Fibroblast of lung (primary cell): ENCODE measurements around the gene CLDN10. TPM values are rescaled to one million over a fixed set of nuclear protein-coding genes. Genes with fewer than 3 reads are reported as not detected.

ENCODE experiments used
- DNase-seq, 2 donors: peaks; one replicate each; pipeline versions ENCODE4 v3.0.0 to v3.0.0-alpha.2; 2010; ENCODE audit warnings: low read depth in 2 of 2
- H2AFZ ChIP-seq: 2 replicates; pipeline ENCODE4 v1.5.1; 2012; ENCODE audit warnings: low read length, control low read depth, inconsistent platforms
- H3K27ac ChIP-seq: 2 replicates; pipeline ENCODE4 v1.5.1; 2011; ENCODE audit warnings: low read length, control low read depth; ENCODE audit not compliant: insufficient read depth
- H3K27me3 ChIP-seq: 2 replicates; pipeline ENCODE4 v1.5.1; 2011; ENCODE audit warnings: mild to moderate bottlenecking, low read length; ENCODE audit not compliant: control insufficient read depth, insufficient read depth
- H3K36me3 ChIP-seq: 2 replicates; pipeline ENCODE4 v1.5.1; 2011; ENCODE audit warnings: low read length; ENCODE audit not compliant: control insufficient read depth, insufficient read depth
- H3K4me1 ChIP-seq: 2 replicates; pipeline ENCODE4 v1.5.1; 2011; ENCODE audit warnings: low read length; ENCODE audit not compliant: control insufficient read depth, insufficient read depth; ENCODE audit errors: extremely low read depth
- H3K4me2 ChIP-seq: 2 replicates; pipeline ENCODE4 v1.5.1; 2011; ENCODE audit warnings: low read length, control low read depth; ENCODE audit not compliant: insufficient read depth; ENCODE audit errors: extremely low read depth
- H3K4me3 ChIP-seq, 4 experiments: fragments of 200-600 bp in 1 of 4; sonication (generic) in 1 of 4; replicated peaks in 1 of 4; 2 replicates each; pipeline ENCODE4 v1.5.1; 2011 to 2016; ENCODE audit warnings: low read length in 4 of 4, low read depth in 3 of 4, mild to moderate bottlenecking in 3 of 4, control low read depth in 2 of 4, inconsistent platforms in 1 of 4, mixed read lengths in 1 of 4; ENCODE audit not compliant: insufficient read depth in 1 of 4; ENCODE audit errors: control extremely low read depth in 1 of 4
- H3K79me2 ChIP-seq: 2 replicates; pipeline ENCODE4 v1.5.1; 2012; ENCODE audit warnings: mild to moderate bottlenecking, low read length, inconsistent platforms; ENCODE audit not compliant: control insufficient read depth, insufficient read depth
- H3K9ac ChIP-seq: 2 replicates; pipeline ENCODE4 v1.5.1; 2011; ENCODE audit warnings: mild to moderate bottlenecking, low read length, control low read depth; ENCODE audit not compliant: insufficient read depth
- H3K9me3 ChIP-seq: 2 replicates; pipeline ENCODE4 v1.5.1; 2012; ENCODE audit warnings: low read depth, low read length; ENCODE audit not compliant: control insufficient read depth, insufficient read depth
- H4K20me1 ChIP-seq: 2 replicates; pipeline ENCODE4 v1.5.1; 2011; ENCODE audit warnings: low read length; ENCODE audit not compliant: control insufficient read depth, insufficient read depth; ENCODE audit errors: extremely low read depth
- EZH2 ChIP-seq: IDR thresholded peaks from 2 replicates; pipeline ENCODE4 v1.5.1; 2012; ENCODE audit warnings: low read length, control low read depth, mild to moderate bottlenecking; ENCODE audit errors: missing control alignments
- polyA minus RNA-seq: library from RNA; depleted of rRNA, polyadenylated mRNA; stranded (reverse); fragments of >200 nt; gene quantifications from 2 replicates; pipeline ENCODE4 v1.2.3, GENCODE V29; 2011; ENCODE audit warnings: low replicate concordance
- polyA plus RNA-seq, 2 donors: library from polyadenylated mRNA; depleted of rRNA in 1 of 2; stranded (reverse) in 1 of 2; unstranded in 1 of 2; fragments of >200 nt; gene quantifications; 2 replicates each; pipeline ENCODE4 v1.2.1, GENCODE V29; 2011 to 2012; ENCODE audit warnings: missing spikeins in 1 of 2
- total RNA-seq: library from RNA; depleted of rRNA; stranded (reverse); fragments of >200 nt; gene quantifications from 2 replicates; pipeline ENCODE4 v1.2.1, GENCODE V29; 2014
- TF ChIP-seq, protein P1 (sequence below), 2 donors: IDR thresholded peaks in 1 of 2; conservative IDR thresholded peaks in 1 of 2; 1 replicate in 1 of 2; 2 replicates in 1 of 2; pipeline ENCODE4 v1.5.1; 2011 to 2012; ENCODE audit warnings: low read length in 2 of 2, control low read depth in 1 of 2, inconsistent platforms in 1 of 2, low read depth in 1 of 2, mild to moderate bottlenecking in 1 of 2

CLDN10 gene
- total RNA-seq (not detected in 2 replicates), polyA plus RNA-seq (not detected in 2 replicates), polyA minus RNA-seq (not detected in 2 replicates)
- polyA plus RNA-seq (2012) = not detected in 2 replicates

DNA sequence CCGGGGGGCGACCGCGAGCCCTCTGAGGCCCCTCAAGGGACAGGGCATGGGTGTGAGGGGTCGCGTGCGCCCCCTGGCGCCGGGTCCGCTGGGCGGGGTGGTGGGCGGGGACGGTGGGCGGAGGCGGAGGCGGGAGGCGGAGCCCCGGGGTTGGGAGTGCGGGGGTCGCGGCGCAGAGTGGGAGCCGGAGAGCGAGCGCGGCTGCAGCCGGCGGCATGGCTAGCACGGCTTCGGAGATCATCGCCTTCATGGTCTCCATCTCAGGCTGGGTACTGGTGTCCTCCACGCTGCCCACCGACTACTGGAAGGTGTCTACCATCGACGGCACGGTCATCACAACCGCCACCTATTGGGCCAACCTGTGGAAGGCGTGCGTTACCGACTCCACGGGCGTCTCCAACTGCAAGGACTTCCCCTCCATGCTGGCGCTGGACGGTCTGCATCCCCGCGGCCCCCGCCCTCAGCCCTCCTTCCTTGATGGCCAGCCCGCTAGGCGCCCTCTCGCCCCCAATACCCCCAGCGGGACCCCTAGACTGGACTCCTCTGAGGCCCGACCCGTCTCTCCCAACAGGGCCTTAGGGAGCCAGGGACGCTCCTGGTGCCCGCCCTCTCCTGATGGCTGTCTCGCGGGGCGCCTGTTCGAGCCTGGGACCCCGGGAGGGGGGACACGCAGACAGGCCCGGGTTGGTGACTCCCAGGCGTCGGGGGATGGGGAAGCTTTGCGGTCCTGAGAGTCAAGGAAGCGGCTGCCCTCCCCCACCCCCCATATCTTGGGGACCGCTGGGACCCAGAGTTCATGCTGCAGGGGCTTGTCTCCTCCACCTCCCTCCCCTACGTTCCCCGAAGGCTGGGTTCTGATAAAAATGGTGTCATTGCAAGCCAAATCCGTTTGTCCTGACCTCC lies at the start of gene CLDN10:
Gene CLDN10 (plus strand): TSS at position 182 of the 903 bp plus-strand sequence. CDS start 34 bp downstream, at position 216.
- H3K9me3 ChIP-seq = no peaks in the 10 kb centered on the region
- H3K4me3 ChIP-seq = no peak within 1 kb of the TSS
- no peaks in the 10 kb centered on the region for H4K20me1 ChIP-seq
- H3K9ac ChIP-seq = no peak within 1 kb of the TSS
- H3K4me2 ChIP-seq = no peak within 1 kb of the TSS
- H3K4me1 ChIP-seq = no peaks in the 10 kb centered on the region
- peaks cover 51% of the 10 kb centered on the region for H3K27me3 ChIP-seq
- no peaks in the 10 kb centered on the region for H3K36me3 ChIP-seq
- TF ChIP-seq, protein P1, sequence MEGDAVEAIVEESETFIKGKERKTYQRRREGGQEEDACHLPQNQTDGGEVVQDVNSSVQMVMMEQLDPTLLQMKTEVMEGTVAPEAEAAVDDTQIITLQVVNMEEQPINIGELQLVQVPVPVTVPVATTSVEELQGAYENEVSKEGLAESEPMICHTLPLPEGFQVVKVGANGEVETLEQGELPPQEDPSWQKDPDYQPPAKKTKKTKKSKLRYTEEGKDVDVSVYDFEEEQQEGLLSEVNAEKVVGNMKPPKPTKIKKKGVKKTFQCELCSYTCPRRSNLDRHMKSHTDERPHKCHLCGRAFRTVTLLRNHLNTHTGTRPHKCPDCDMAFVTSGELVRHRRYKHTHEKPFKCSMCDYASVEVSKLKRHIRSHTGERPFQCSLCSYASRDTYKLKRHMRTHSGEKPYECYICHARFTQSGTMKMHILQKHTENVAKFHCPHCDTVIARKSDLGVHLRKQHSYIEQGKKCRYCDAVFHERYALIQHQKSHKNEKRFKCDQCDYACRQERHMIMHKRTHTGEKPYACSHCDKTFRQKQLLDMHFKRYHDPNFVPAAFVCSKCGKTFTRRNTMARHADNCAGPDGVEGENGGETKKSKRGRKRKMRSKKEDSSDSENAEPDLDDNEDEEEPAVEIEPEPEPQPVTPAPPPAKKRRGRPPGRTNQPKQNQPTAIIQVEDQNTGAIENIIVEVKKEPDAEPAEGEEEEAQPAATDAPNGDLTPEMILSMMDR (conservative IDR thresholded peaks at IDR 0.05 in 1 of 2, IDR thresholded peaks at IDR 0.05 in 1 of 2; ENCODE audit: low read depth in 1 of 2, low read length in 2 of 2) = no peak
- TF ChIP-seq EZH2 = peak; percentile 95
- no peak within 1 kb of the TSS for H2AFZ ChIP-seq
- H3K79me2 ChIP-seq = no peaks in the 10 kb centered on the region
- no peak within 1 kb of the TSS for H3K27ac ChIP-seq
- no peak for DNase-seq

DNA sequence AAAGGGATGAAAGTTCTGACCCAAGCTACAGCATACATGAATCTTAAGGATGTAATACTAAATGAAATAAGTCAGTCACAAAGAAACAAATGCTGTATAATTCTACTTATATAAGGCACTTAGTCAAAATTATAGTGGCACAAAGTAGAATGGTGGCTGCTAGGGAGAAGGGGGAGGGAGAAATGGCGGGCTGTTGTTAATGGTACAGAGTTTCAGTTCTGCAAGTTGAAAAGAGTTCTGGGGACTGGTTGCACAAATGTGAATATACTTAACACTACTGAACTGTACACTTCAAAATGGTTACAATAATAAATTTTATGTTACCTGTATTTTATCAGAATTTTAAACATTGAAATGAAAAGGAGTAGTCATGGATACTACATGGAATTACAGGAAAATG lies 48.9 kb upstream of the CLDN10 start:
- no peak overlapping the region for H3K4me2 ChIP-seq
- no peak overlapping the region for H3K27ac ChIP-seq
- no peaks in the 10 kb centered on the region for H3K36me3 ChIP-seq
- no peak overlapping the region for H2AFZ ChIP-seq
- DNase-seq = no peak
- no peaks in the 10 kb centered on the region for H3K79me2 ChIP-seq
- no peak overlapping the region for H3K4me3 ChIP-seq
- no peak for TF ChIP-seq EZH2
- TF ChIP-seq, protein P1 (conservative IDR thresholded peaks at IDR 0.05 in 1 of 2, IDR thresholded peaks at IDR 0.05 in 1 of 2; ENCODE audit: low read depth in 1 of 2, low read length in 2 of 2) = no peak
- H4K20me1 ChIP-seq = no peaks in the 10 kb centered on the region
- no peak overlapping the region for H3K9ac ChIP-seq
- no peaks in the 10 kb centered on the region for H3K4me1 ChIP-seq
- H3K27me3 ChIP-seq = no peaks in the 10 kb centered on the region
- no peaks in the 10 kb centered on the region for H3K9me3 ChIP-seq

DNA sequence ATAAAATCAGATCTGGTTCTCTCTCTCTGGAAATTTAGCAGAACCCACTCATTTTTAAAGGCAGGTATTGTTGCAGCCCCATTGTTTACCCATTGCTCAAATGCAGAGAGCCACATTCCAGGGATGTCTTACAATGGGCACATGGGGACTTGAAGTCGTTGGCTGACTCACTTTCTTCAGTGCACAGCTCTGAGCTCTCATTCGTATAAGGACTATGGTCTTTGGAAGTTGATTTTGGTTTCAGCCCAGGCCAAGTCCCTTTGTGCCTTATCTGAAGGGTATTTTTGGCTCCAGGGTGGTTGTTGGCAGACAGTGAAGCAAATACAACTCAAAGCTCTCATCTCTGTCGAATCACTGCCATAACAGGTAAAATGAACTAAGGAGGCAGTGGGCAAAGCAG lies 47.3 kb upstream of the CLDN10 start:
- Histone ChIP-seq H3K9ac (no peak overlapping the region), H3K4me3 (no peak overlapping the region), H3K79me2 (no peaks in the 10 kb centered on the region), H3K27me3 (no peaks in the 10 kb centered on the region), H3K4me2 (no peak overlapping the region), H4K20me1 (no peaks in the 10 kb centered on the region), H3K36me3 (no peaks in the 10 kb centered on the region), H3K4me1 (no peaks in the 10 kb centered on the region), H3K9me3 (no peaks in the 10 kb centered on the region), H3K27ac (no peak overlapping the region), H2AFZ (no peak overlapping the region)
- peak in 1 of 2 donors; percentile 42 for DNase-seq
- TF ChIP-seq EZH2 = no peak
- TF ChIP-seq, protein P1 (conservative IDR thresholded peaks at IDR 0.05 in 1 of 2, IDR thresholded peaks at IDR 0.05 in 1 of 2; ENCODE audit: low read depth in 1 of 2, low read length in 2 of 2) = no peak
